Activated CD8-positive, alpha-beta memory T cell treated with anti-CD3 and anti-CD28 coated beads for 48 hours (primary cell): ENCODE measurements around the gene CENPP.
"Not testable (repeated sequence)": the region's sequence is repeated elsewhere in the genome, so short reads cannot be mapped to it uniquely, and the experiment has no call there.

Source experiments
- DNase-seq, 3 experiments: peaks; one replicate each; pipeline ENCODE4 v3.0.0-alpha.2; 2020; ENCODE audit warnings: low read depth in 2 of 3, low spot score in 2 of 3

Gene CENPP

GRCh38 chr9:92611621-92612285 is 286.0 kb downstream of the CENPP start:
- no peak for DNase-seq

- no peak for DNase-seq
These were observed 286.5 kb downstream of the CENPP start for GRCh38 chr9:92612292-92612691.

- no peak for DNase-seq
These were observed 287.1 kb downstream of the CENPP start for GRCh38 chr9:92612816-92613215.

GRCh38 chr9:92613268-92614122 is 287.7 kb downstream of the CENPP start:
- no peak for DNase-seq

GRCh38 chr9:92614123-92614510 is 288.4 kb downstream of the CENPP start:
- no peak for DNase-seq

- DNase-seq = no peak
These were observed 289.2 kb downstream of the CENPP start for GRCh38 chr9:92614763-92615461.

GRCh38 chr9:92615790-92616189 is 290.0 kb downstream of the CENPP start:
- no peak for DNase-seq

GRCh38 chr9:92616199-92616641 is 290.5 kb downstream of the CENPP start:
- no peak for DNase-seq

- DNase-seq = no peak
These were observed 290.9 kb downstream of the CENPP start for GRCh38 chr9:92616655-92617111.

GRCh38 chr9:92617195-92617813 is 291.6 kb downstream of the CENPP start:
- DNase-seq = no peak

GRCh38 chr9:92617951-92618510 is 292.3 kb downstream of the CENPP start:
- DNase-seq = no peak

GRCh38 chr9:92618633-92619225 is 293.0 kb downstream of the CENPP start:
- no peak for DNase-seq

- DNase-seq = no peak
These were observed 294.0 kb downstream of the CENPP start for GRCh38 chr9:92619601-92620300.

GRCh38 chr9:92620845-92621244 is 295.1 kb downstream of the CENPP start:
- no peak for DNase-seq

- not testable (repeated sequence) for DNase-seq
These were observed 298.2 kb downstream of the CENPP start for GRCh38 chr9:92623936-92624335.

- no peak for DNase-seq
These were observed 300.7 kb downstream of the CENPP start for GRCh38 chr9:92626484-92626883.

GRCh38 chr9:92627651-92628050 is 301.9 kb downstream of the CENPP start:
- DNase-seq = no peak

- DNase-seq = peak in 2 of 3 experiments; percentile 7 to 42
These were observed 305.9 kb downstream of the CENPP start for GRCh38 chr9:92631452-92632343.

- no peak for DNase-seq
These were observed 306.9 kb downstream of the CENPP start for GRCh38 chr9:92632641-92633040.
